ENCODE data around the gene KLHL2. TPM values are rescaled to one million over a fixed set of nuclear protein-coding genes. Genes with fewer than 3 reads are reported as not detected.

KLHL2 gene
- total RNA-seq, 1 experiment from 2014 or later: 12.4 TPM

DNA sequence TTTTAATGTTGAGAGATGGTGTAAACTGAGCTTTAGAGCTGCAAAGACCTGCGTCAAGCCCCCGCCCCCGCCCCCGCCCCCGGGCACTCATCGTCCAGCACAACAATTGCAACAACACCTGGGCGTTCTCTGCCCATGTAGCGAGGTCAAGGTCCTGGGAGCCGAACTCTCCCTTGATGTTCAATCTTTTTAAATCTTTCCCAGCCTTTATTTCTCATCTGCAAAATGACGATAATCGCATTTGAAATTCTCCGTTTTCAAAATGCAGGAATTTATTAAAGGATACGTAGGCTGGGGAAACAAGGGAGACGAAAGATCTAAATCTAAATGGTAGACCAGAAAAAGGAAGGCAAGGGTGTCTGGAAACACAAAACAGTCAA, 119.5 kb downstream of the KLHL2 start (continued):
- TF ChIP-seq, protein P1, sequence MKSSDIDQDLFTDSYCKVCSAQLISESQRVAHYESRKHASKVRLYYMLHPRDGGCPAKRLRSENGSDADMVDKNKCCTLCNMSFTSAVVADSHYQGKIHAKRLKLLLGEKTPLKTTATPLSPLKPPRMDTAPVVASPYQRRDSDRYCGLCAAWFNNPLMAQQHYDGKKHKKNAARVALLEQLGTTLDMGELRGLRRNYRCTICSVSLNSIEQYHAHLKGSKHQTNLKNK (CRISPR knock-in tag; IDR thresholded peaks at IDR 0.05): no peak
- TF ChIP-seq, protein P2, sequence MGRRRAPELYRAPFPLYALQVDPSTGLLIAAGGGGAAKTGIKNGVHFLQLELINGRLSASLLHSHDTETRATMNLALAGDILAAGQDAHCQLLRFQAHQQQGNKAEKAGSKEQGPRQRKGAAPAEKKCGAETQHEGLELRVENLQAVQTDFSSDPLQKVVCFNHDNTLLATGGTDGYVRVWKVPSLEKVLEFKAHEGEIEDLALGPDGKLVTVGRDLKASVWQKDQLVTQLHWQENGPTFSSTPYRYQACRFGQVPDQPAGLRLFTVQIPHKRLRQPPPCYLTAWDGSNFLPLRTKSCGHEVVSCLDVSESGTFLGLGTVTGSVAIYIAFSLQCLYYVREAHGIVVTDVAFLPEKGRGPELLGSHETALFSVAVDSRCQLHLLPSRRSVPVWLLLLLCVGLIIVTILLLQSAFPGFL (CRISPR knock-in tag; IDR thresholded peaks at IDR 0.05; ENCODE audit: borderline replicate concordance): no peak
- TF ChIP-seq, protein P3, sequence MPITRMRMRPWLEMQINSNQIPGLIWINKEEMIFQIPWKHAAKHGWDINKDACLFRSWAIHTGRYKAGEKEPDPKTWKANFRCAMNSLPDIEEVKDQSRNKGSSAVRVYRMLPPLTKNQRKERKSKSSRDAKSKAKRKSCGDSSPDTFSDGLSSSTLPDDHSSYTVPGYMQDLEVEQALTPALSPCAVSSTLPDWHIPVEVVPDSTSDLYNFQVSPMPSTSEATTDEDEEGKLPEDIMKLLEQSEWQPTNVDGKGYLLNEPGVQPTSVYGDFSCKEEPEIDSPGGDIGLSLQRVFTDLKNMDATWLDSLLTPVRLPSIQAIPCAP (CRISPR knock-in tag; IDR thresholded peaks at IDR 0.05): no peak
- TF ChIP-seq ELF4 (CRISPR knock-in tag; IDR thresholded peaks at IDR 0.05; ENCODE audit: low read depth): no peak
- no peak for TF ChIP-seq HMGA2 (CRISPR knock-in tag; IDR thresholded peaks at IDR 0.05)
- TF ChIP-seq OVOL2 (CRISPR knock-in tag; IDR thresholded peaks at IDR 0.05; ENCODE audit: borderline replicate concordance): no peak
- no peak for TF ChIP-seq ZNF423 (CRISPR knock-in tag; IDR thresholded peaks at IDR 0.05)
- no peak for TF ChIP-seq ZNF671 (CRISPR knock-in tag; IDR thresholded peaks at IDR 0.05)
- no peak for TF ChIP-seq PRRX2 (CRISPR knock-in tag; IDR thresholded peaks at IDR 0.05)

DNA sequence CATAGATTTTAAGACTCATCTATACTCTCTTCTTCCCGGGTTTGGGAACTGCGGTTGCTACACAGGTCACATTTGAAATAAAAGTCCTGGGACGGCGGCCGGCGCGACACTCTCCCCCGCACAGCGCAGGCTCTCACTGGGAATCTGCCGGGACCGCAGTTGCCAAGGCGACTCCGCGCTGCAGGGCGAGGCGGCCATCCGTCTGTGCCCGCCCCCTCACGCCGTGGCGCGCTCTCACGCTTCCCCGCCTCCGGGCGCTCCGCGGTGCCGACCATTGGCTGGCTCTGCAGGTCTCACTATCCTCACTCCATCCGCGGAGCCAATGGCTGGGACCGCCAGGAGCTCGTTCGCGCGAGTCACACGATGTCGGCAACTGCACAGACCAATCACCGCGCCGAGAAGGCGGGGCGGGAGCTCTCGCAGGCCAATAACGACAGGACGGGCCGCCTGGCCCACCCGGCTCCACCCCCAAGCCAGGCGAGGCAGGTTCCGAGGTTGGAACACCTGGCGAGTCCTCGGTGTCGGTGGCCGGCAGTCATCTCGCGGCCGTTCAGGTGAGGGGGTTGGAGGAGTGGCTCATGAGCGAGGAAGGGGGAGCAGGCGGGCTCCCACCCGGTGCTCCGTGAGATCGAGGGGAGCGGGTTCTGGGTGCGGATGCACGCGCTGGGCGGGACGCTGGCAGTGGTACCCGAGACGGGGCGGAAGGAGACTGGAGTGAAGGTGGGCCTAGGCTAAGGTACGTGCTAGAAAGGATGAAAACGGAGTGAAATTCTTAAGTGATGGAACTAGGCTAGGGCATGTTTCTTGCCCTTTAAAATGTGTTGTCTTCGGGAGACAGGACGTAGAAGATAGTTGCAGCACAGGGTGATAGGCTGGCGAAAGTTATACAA, 120.1 kb downstream of the KLHL2 start, which contains the start of gene MSMO1:
Gene MSMO1 (plus strand): TSS at position 459 of the 890 bp plus-strand sequence. CDS start 5,702 bp downstream, outside the sequence.
- ATAC-seq: peak; percentile 97
- H3K4me1 Mint-ChIP-seq: peaks cover 40% of the 10 kb centered on the region
- no peaks in the 10 kb centered on the region for H3K9me3 Mint-ChIP-seq
- DNase-seq (ENCODE audit: low spot score): peak; percentile 99
- no peaks in the 10 kb centered on the region for H3K27me3 Mint-ChIP-seq (ENCODE audit: low read depth)
- ChIA-PET CTCF (interaction anchor here (0.6 to 2.9 kb wide), 7 partner anchors 18 to 350 kb away, joined by 3 to 28 read pairs (median 5); partner anchors contain the start of genes TMEM192 and TRIM61), POLR2A (interaction anchor here (0.7 to 1.0 kb wide), 7 partner anchors 15 to 546 kb away, joined by 3 to 7 read pairs (median 4); partner anchors contain the start of gene TMEM192)
- no peak within 1 kb of the TSS for H3K4me3 Mint-ChIP-seq
- H3K36me3 Mint-ChIP-seq: peaks cover 21% of the 10 kb centered on the region
- H3K27ac Mint-ChIP-seq: peak within 1 kb of the TSS; percentile 95
- TF ChIP-seq, protein P4, sequence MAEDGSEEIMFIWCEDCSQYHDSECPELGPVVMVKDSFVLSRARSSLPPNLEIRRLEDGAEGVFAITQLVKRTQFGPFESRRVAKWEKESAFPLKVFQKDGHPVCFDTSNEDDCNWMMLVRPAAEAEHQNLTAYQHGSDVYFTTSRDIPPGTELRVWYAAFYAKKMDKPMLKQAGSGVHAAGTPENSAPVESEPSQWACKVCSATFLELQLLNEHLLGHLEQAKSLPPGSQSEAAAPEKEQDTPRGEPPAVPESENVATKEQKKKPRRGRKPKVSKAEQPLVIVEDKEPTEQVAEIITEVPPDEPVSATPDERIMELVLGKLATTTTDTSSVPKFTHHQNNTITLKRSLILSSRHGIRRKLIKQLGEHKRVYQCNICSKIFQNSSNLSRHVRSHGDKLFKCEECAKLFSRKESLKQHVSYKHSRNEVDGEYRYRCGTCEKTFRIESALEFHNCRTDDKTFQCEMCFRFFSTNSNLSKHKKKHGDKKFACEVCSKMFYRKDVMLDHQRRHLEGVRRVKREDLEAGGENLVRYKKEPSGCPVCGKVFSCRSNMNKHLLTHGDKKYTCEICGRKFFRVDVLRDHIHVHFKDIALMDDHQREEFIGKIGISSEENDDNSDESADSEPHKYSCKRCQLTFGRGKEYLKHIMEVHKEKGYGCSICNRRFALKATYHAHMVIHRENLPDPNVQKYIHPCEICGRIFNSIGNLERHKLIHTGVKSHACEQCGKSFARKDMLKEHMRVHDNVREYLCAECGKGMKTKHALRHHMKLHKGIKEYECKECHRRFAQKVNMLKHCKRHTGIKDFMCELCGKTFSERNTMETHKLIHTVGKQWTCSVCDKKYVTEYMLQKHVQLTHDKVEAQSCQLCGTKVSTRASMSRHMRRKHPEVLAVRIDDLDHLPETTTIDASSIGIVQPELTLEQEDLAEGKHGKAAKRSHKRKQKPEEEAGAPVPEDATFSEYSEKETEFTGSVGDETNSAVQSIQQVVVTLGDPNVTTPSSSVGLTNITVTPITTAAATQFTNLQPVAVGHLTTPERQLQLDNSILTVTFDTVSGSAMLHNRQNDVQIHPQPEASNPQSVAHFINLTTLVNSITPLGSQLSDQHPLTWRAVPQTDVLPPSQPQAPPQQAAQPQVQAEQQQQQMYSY (CRISPR knock-in tag; IDR thresholded peaks at IDR 0.05): no peak
- TF ChIP-seq, protein P2 (CRISPR knock-in tag; IDR thresholded peaks at IDR 0.05; ENCODE audit: borderline replicate concordance): no peak
- peak; percentile 61; the same call in 1 of the 2 replicates for TF ChIP-seq ESRRA (CRISPR knock-in tag; IDR thresholded peaks at IDR 0.05; ENCODE audit: borderline replicate concordance)
- TF ChIP-seq GABPB1 (CRISPR knock-in tag; IDR thresholded peaks at IDR 0.05): peak; percentile 41; the same call in 1 of the 2 replicates
- TF ChIP-seq, protein P5, sequence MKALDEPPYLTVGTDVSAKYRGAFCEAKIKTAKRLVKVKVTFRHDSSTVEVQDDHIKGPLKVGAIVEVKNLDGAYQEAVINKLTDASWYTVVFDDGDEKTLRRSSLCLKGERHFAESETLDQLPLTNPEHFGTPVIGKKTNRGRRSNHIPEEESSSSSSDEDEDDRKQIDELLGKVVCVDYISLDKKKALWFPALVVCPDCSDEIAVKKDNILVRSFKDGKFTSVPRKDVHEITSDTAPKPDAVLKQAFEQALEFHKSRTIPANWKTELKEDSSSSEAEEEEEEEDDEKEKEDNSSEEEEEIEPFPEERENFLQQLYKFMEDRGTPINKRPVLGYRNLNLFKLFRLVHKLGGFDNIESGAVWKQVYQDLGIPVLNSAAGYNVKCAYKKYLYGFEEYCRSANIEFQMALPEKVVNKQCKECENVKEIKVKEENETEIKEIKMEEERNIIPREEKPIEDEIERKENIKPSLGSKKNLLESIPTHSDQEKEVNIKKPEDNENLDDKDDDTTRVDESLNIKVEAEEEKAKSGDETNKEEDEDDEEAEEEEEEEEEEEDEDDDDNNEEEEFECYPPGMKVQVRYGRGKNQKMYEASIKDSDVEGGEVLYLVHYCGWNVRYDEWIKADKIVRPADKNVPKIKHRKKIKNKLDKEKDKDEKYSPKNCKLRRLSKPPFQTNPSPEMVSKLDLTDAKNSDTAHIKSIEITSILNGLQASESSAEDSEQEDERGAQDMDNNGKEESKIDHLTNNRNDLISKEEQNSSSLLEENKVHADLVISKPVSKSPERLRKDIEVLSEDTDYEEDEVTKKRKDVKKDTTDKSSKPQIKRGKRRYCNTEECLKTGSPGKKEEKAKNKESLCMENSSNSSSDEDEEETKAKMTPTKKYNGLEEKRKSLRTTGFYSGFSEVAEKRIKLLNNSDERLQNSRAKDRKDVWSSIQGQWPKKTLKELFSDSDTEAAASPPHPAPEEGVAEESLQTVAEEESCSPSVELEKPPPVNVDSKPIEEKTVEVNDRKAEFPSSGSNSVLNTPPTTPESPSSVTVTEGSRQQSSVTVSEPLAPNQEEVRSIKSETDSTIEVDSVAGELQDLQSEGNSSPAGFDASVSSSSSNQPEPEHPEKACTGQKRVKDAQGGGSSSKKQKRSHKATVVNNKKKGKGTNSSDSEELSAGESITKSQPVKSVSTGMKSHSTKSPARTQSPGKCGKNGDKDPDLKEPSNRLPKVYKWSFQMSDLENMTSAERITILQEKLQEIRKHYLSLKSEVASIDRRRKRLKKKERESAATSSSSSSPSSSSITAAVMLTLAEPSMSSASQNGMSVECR (CRISPR knock-in tag; IDR thresholded peaks at IDR 0.05; ENCODE audit: borderline replicate concordance): peak; percentile 82; the same call in 1 of the 2 replicates
- no peak for TF ChIP-seq NFATC4 (CRISPR knock-in tag; IDR thresholded peaks at IDR 0.05)
- TF ChIP-seq, protein P6, sequence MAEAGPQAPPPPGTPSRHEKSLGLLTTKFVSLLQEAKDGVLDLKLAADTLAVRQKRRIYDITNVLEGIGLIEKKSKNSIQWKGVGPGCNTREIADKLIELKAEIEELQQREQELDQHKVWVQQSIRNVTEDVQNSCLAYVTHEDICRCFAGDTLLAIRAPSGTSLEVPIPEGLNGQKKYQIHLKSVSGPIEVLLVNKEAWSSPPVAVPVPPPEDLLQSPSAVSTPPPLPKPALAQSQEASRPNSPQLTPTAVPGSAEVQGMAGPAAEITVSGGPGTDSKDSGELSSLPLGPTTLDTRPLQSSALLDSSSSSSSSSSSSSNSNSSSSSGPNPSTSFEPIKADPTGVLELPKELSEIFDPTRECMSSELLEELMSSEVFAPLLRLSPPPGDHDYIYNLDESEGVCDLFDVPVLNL (CRISPR knock-in tag; IDR thresholded peaks at IDR 0.05; ENCODE audit: borderline replicate concordance, low read depth): no peak
- no peak for TF ChIP-seq JAZF1 (CRISPR knock-in tag; IDR thresholded peaks at IDR 0.05)
- TF ChIP-seq, protein P7, sequence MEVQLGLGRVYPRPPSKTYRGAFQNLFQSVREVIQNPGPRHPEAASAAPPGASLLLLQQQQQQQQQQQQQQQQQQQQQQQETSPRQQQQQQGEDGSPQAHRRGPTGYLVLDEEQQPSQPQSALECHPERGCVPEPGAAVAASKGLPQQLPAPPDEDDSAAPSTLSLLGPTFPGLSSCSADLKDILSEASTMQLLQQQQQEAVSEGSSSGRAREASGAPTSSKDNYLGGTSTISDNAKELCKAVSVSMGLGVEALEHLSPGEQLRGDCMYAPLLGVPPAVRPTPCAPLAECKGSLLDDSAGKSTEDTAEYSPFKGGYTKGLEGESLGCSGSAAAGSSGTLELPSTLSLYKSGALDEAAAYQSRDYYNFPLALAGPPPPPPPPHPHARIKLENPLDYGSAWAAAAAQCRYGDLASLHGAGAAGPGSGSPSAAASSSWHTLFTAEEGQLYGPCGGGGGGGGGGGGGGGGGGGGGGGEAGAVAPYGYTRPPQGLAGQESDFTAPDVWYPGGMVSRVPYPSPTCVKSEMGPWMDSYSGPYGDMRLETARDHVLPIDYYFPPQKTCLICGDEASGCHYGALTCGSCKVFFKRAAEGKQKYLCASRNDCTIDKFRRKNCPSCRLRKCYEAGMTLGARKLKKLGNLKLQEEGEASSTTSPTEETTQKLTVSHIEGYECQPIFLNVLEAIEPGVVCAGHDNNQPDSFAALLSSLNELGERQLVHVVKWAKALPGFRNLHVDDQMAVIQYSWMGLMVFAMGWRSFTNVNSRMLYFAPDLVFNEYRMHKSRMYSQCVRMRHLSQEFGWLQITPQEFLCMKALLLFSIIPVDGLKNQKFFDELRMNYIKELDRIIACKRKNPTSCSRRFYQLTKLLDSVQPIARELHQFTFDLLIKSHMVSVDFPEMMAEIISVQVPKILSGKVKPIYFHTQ (CRISPR knock-in tag; IDR thresholded peaks at IDR 0.05): no peak

All from WTC11 (cell line).